GM12874 (cell line): ENCODE measurements around the gene ZSWIM8.

ENCODE experiments used
- CTCF ChIP-seq: IDR thresholded peaks from 2 replicates; pipeline ENCODE4 v1.5.1; 2011; ENCODE audit warnings: low read depth, mild to moderate bottlenecking, control low read depth, low read length, moderate library complexity; ENCODE audit not compliant: insufficient read depth

ZSWIM8 gene

DNA sequence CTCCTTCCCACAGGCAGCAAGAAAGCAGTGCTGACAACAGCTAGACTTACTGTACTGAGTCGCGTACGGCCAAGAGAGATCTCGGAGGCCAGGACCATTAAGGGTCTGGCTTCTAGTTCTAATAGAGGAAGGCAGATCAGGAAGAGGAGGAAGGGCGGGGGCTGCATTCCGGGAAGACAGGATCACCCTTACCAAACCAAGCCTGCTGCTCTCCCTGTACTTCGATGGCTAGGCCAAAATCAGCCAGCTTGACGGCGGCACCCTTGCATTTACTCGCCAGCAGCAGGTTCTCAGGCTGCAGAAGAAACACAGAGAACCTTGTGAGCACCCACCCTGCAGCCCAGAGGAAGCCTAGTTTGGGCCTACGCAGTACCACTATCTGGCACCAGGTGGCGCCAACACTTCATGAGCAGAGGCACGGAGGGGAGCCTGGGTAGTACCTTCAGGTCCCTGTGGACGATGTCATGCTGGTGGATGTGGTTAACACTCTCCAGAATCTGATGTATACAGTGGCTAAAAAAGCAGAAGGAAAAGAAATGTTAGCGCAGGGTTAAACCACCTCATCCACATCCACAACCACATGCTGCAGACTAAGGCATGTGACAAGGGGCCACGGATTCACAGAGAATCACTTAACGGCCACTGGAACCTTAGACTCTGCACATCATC is 63.5 kb downstream of the ZSWIM8 start:
- TF ChIP-seq CTCF, result peak; percentile 98

DNA sequence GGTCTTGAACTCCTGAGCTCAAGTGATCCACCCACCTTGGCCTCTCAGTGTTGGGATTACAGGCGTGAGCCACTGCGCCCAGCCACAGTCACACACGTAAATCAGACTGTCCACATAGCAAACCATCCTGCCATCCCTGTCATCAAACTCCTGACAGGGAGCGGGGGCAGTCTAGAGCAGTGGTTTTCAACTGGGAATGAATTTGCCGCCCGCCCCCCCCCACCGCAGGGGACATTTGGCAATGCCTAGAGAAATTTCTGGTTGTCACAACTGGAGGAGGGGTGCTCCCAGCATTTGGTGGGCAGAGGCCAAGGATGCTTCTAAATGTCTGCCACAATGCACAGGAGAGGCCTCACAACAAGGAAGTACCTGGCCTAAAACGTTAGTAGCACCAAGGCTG is 64.8 kb downstream of the ZSWIM8 start:
- no peak for TF ChIP-seq CTCF

- no peak for TF ChIP-seq CTCF
These were observed 65.6 kb downstream of the ZSWIM8 start for GRCh38 chr10:73850863-73851461.
